ENCODE results near the gene CCDC91. TPM values are rescaled to one million over a fixed set of nuclear protein-coding genes. Genes with fewer than 3 reads are reported as not detected.

CCDC91 gene
- total RNA-seq, 1 experiment from 2014 or later, result 35.9 TPM

GRCh38 chr12:28296287-28296686 is 106.0 kb downstream of the CCDC91 start:
- TF ChIP-seq, protein P1, sequence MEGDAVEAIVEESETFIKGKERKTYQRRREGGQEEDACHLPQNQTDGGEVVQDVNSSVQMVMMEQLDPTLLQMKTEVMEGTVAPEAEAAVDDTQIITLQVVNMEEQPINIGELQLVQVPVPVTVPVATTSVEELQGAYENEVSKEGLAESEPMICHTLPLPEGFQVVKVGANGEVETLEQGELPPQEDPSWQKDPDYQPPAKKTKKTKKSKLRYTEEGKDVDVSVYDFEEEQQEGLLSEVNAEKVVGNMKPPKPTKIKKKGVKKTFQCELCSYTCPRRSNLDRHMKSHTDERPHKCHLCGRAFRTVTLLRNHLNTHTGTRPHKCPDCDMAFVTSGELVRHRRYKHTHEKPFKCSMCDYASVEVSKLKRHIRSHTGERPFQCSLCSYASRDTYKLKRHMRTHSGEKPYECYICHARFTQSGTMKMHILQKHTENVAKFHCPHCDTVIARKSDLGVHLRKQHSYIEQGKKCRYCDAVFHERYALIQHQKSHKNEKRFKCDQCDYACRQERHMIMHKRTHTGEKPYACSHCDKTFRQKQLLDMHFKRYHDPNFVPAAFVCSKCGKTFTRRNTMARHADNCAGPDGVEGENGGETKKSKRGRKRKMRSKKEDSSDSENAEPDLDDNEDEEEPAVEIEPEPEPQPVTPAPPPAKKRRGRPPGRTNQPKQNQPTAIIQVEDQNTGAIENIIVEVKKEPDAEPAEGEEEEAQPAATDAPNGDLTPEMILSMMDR (IDR thresholded peaks at IDR 0.05; ENCODE audit: unreplicated experiment), result no peak
- Mint-ChIP-seq H3K4me3 (ENCODE audit: unreplicated experiment) (no peak overlapping the region), H3K9me3 (ENCODE audit: unreplicated experiment) (no peaks in the 10 kb centered on the region), H3K27ac (ENCODE audit: low read depth, unreplicated experiment) (no peak overlapping the region), H3K27me3 (ENCODE audit: insufficient read depth, unreplicated experiment) (no peaks in the 10 kb centered on the region), H3K4me1 (ENCODE audit: insufficient read depth, unreplicated experiment) (no peaks in the 10 kb centered on the region), H3K36me3 (ENCODE audit: insufficient read depth, unreplicated experiment) (peaks cover 7% of the 10 kb centered on the region)
- POLR2A ChIA-PET, result no interaction called here
- no TSS peak for BruUV-seq (replicated peaks)
- intact Hi-C loops (cut with micrococcal nuclease), result no loop called here
- DNase-seq (ENCODE audit: unreplicated experiment), result no peak
- CTCF ChIA-PET, result no interaction called here

- no peak for DNase-seq (ENCODE audit: unreplicated experiment)
- no peak overlapping the region for H3K27ac Mint-ChIP-seq (ENCODE audit: low read depth, unreplicated experiment)
- H3K4me1 Mint-ChIP-seq (ENCODE audit: insufficient read depth, unreplicated experiment), result no peaks in the 10 kb centered on the region
- H3K27me3 Mint-ChIP-seq (ENCODE audit: insufficient read depth, unreplicated experiment), result no peaks in the 10 kb centered on the region
- intact Hi-C loops (cut with micrococcal nuclease), result no loop called here
- H3K36me3 Mint-ChIP-seq (ENCODE audit: insufficient read depth, unreplicated experiment), result no peaks in the 10 kb centered on the region
- TF ChIP-seq, protein P1 (IDR thresholded peaks at IDR 0.05; ENCODE audit: unreplicated experiment), result no peak
- ChIA-PET POLR2A (no interaction called here), CTCF (no interaction called here)
- H3K9me3 Mint-ChIP-seq (ENCODE audit: unreplicated experiment), result no peaks in the 10 kb centered on the region
- no peak overlapping the region for H3K4me3 Mint-ChIP-seq (ENCODE audit: unreplicated experiment)
- BruUV-seq (replicated peaks), result no TSS peak
Observed at GRCh38 chr12:28303192-28303591, 112.9 kb downstream of the CCDC91 start.

- H3K27ac Mint-ChIP-seq (ENCODE audit: low read depth, unreplicated experiment), result no peak overlapping the region
- CTCF ChIA-PET, result no interaction called here
- intact Hi-C loops (cut with micrococcal nuclease), result no loop called here
- no peaks in the 10 kb centered on the region for H3K4me1 Mint-ChIP-seq (ENCODE audit: insufficient read depth, unreplicated experiment)
- no peaks in the 10 kb centered on the region for H3K9me3 Mint-ChIP-seq (ENCODE audit: unreplicated experiment)
- H3K4me3 Mint-ChIP-seq (ENCODE audit: unreplicated experiment), result no peak overlapping the region
- no peaks in the 10 kb centered on the region for H3K36me3 Mint-ChIP-seq (ENCODE audit: insufficient read depth, unreplicated experiment)
- no TSS peak for BruUV-seq (replicated peaks)
- no peaks in the 10 kb centered on the region for H3K27me3 Mint-ChIP-seq (ENCODE audit: insufficient read depth, unreplicated experiment)
- POLR2A ChIA-PET, result no interaction called here
- DNase-seq (ENCODE audit: unreplicated experiment), result no peak
- TF ChIP-seq, protein P1 (IDR thresholded peaks at IDR 0.05; ENCODE audit: unreplicated experiment), result no peak
Observed at GRCh38 chr12:28306535-28306934, 116.3 kb downstream of the CCDC91 start.

GRCh38 chr12:28308891-28309290 is 118.6 kb downstream of the CCDC91 start:
- Mint-ChIP-seq H3K4me3 (ENCODE audit: unreplicated experiment) (no peak overlapping the region), H3K27me3 (ENCODE audit: insufficient read depth, unreplicated experiment) (no peaks in the 10 kb centered on the region), H3K36me3 (ENCODE audit: insufficient read depth, unreplicated experiment) (no peaks in the 10 kb centered on the region), H3K4me1 (ENCODE audit: insufficient read depth, unreplicated experiment) (peaks cover 6% of the 10 kb centered on the region), H3K27ac (ENCODE audit: low read depth, unreplicated experiment) (no peak overlapping the region), H3K9me3 (ENCODE audit: unreplicated experiment) (no peaks in the 10 kb centered on the region)
- POLR2A ChIA-PET, result no interaction called here
- intact Hi-C loops (cut with micrococcal nuclease), result no loop called here
- CTCF ChIA-PET, result no interaction called here
- TF ChIP-seq, protein P1 (IDR thresholded peaks at IDR 0.05; ENCODE audit: unreplicated experiment), result no peak
- BruUV-seq (replicated peaks), result no TSS peak
- DNase-seq (ENCODE audit: unreplicated experiment), result no peak

All from MCF 10A (cell line).